GM23248 (cell line): ENCODE results near the gene STOML2.

Experiments
- EZH2 ChIP-seq: fragments of 200-600 bp; sonication (generic); IDR thresholded peaks from 2 replicates; pipeline ENCODE4 v1.6.1; 2018; ENCODE audit warnings: antibody characterized with exemption, mild to moderate bottlenecking; ENCODE audit not compliant: insufficient read depth, poor library complexity, severe bottlenecking
- EZH2phosphoT487 ChIP-seq: fragments of 200-600 bp; sonication (generic); IDR thresholded peaks from 2 replicates; pipeline ENCODE4 v1.6.1; 2018; ENCODE audit warnings: antibody characterized with exemption, moderate library complexity, mild to moderate bottlenecking, low read depth; ENCODE audit not compliant: insufficient read depth

- TF ChIP-seq EZH2 = no peak
- no peak for TF ChIP-seq EZH2phosphoT487
Observed at GRCh38 chr9:35054871-35055644, 47.9 kb downstream of the STOML2 start.
